Activated CD4-positive, CD25-positive, alpha-beta regulatory T cell (primary cell): ENCODE data around the gene PLEKHG1.

Source experiments
- DNase-seq, 4 experiments: peaks; one replicate each; lab custom pipeline; 2025; lab: John Stamatoyannopoulos, UW

Gene PLEKHG1

GRCh38 chr6:150599199-150600009, at the start of gene PLEKHG1:
Gene PLEKHG1, plus strand, starts transcription at chr6:150599885. Its CDS starts 133,797 bp downstream, at chr6:150733682.
- peak; percentile 5 to 41 (median 16) for DNase-seq

- DNase-seq = no peak
These were observed 49.4 kb upstream of the PLEKHG1 start for GRCh38 chr6:150550244-150550643.

- DNase-seq = no peak
These were observed 42.6 kb upstream of the PLEKHG1 start for GRCh38 chr6:150557043-150557599.

GRCh38 chr6:150560004-150560883, 39.4 kb upstream of the PLEKHG1 start:
- DNase-seq = no peak

- no peak for DNase-seq
These were observed 38.8 kb upstream of the PLEKHG1 start for GRCh38 chr6:150560884-150561219.

GRCh38 chr6:150565945-150566344, 33.7 kb upstream of the PLEKHG1 start:
- no peak for DNase-seq

- no peak for DNase-seq
These were observed 33.2 kb upstream of the PLEKHG1 start for GRCh38 chr6:150566486-150566885.

GRCh38 chr6:150567380-150567779, 32.3 kb upstream of the PLEKHG1 start:
- no peak for DNase-seq

GRCh38 chr6:150567823-150568383, 31.8 kb upstream of the PLEKHG1 start:
- DNase-seq = no peak

GRCh38 chr6:150568560-150568959, 31.1 kb upstream of the PLEKHG1 start:
- no peak for DNase-seq

GRCh38 chr6:150569161-150569560, 30.5 kb upstream of the PLEKHG1 start:
- DNase-seq = no peak

GRCh38 chr6:150573041-150573681, 26.5 kb upstream of the PLEKHG1 start:
- no peak for DNase-seq

GRCh38 chr6:150575836-150576235, 23.8 kb upstream of the PLEKHG1 start:
- no peak for DNase-seq

- DNase-seq = no peak
These were observed 22.9 kb upstream of the PLEKHG1 start for GRCh38 chr6:150576651-150577226.

- no peak for DNase-seq
These were observed 20.1 kb upstream of the PLEKHG1 start for GRCh38 chr6:150579611-150580010.

- DNase-seq = no peak
These were observed 19.2 kb upstream of the PLEKHG1 start for GRCh38 chr6:150580489-150580888.

GRCh38 chr6:150584065-150584464, 15.6 kb upstream of the PLEKHG1 start:
- no peak for DNase-seq

GRCh38 chr6:150584596-150584995, 15.1 kb upstream of the PLEKHG1 start:
- no peak for DNase-seq

GRCh38 chr6:150586850-150587359, 12.8 kb upstream of the PLEKHG1 start:
- no peak for DNase-seq

GRCh38 chr6:150587637-150588036, 12.0 kb upstream of the PLEKHG1 start:
- DNase-seq = no peak

- no peak for DNase-seq
These were observed 10.7 kb upstream of the PLEKHG1 start for GRCh38 chr6:150588888-150589499.
